HG03521 (cell line): ENCODE measurements around the gene KLHL24.
"Not testable (repeated sequence)": the region's sequence is repeated elsewhere in the genome, so short reads cannot be mapped to it uniquely, and the experiment has no call there.

Source experiments
- ATAC-seq: cut with Tn5 transposase; IDR thresholded peaks from one replicate; pipeline ENCODE4 v1.9.1; 2021; ENCODE audit warnings: mild to moderate bottlenecking, moderate library complexity; ENCODE audit not compliant: unreplicated experiment

The KLHL24 gene, protein sequence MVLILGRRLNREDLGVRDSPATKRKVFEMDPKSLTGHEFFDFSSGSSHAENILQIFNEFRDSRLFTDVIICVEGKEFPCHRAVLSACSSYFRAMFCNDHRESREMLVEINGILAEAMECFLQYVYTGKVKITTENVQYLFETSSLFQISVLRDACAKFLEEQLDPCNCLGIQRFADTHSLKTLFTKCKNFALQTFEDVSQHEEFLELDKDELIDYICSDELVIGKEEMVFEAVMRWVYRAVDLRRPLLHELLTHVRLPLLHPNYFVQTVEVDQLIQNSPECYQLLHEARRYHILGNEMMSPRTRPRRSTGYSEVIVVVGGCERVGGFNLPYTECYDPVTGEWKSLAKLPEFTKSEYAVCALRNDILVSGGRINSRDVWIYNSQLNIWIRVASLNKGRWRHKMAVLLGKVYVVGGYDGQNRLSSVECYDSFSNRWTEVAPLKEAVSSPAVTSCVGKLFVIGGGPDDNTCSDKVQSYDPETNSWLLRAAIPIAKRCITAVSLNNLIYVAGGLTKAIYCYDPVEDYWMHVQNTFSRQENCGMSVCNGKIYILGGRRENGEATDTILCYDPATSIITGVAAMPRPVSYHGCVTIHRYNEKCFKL

DNA sequence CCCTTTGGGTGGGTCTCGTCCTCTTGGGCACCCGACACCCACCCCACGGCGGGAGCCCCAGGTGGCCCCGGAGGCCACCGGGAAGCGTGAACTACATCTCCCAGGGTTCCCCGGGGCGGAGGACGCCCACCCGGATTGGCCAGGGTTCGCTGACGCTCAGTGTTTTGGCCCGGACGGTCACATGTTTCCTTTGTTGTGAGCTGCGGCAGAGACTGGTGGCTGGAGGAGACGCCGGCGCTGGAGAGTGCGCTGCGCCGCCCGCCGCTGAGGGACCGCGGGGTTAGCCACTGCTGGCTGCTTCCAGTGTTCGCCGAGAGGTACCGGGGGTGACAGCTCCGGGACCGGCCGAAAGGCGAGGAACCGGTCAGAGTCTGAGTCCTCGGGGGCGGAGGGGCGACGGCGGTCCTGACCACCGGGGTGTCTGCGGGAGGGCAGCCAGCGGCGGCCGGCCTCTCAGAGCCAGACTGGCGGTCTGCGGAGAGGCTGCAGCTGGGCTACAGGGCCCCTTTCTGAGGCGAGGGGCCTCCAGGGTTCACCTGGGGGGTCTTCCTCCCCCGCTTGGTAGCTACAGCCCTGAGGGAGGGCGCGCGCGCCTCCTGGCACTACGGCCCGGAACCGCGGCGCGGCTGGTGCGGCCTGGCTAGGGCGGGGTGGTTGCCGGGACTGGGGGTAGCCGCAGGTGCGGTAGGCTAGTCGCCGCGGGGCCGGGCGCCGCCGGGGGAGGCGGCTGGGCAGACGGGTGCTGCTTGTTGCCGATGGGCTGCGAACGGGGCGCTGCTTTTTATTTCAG is at the start of gene KLHL24:
KLHL24 (plus strand) TSS at position 193 of the 790 bp plus-strand sequence. CDS start 14,734 bp downstream, outside the sequence.
- peak; percentile 85 for ATAC-seq

DNA sequence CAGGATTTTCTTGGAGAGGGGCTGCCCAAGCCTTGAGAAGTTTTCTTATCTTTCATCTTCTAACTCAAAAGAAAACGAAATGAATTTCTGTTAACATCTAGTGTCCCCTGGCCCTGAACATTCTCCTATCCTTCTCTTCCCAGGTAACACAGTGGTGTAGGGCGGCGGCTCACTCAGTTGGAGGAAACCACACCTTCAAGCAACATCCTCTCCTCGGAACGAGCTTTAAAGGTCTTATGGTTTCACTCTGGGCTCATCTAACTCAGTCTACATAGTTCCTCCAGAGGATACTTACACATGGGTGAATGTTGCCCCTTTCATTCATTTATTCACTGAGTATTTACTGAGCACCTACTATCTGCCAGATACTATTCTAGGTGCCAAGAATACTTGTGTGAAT is 48.9 kb upstream of the KLHL24 start:
- ATAC-seq: no peak

DNA sequence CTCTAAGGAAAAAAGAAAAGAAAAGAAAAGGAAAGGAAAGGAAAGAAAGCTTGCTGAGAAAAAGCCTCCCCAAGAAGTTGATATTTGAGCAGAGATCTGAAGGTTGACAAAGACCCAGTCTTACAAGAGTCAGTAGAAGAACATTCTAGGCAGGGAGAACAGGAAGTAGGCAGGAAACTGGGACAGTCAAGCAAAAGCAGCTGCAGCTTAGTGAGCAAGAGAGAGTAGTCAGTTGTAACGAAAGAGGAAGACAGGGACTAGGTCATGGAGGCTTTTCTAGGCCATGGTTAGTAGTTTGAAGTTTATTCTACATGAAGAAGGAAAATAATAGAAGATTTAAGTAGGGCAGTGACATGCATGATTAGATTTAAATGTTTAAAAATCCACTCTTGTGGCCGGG is 48.1 kb upstream of the KLHL24 start:
- no peak for ATAC-seq

GRCh38 chr3:183590442-183590841 is 45.0 kb upstream of the KLHL24 start:
- ATAC-seq: no peak

- peak; percentile 82 for ATAC-seq
Measured at GRCh38 chr3:183591881-183592521, 43.4 kb upstream of the KLHL24 start.

DNA sequence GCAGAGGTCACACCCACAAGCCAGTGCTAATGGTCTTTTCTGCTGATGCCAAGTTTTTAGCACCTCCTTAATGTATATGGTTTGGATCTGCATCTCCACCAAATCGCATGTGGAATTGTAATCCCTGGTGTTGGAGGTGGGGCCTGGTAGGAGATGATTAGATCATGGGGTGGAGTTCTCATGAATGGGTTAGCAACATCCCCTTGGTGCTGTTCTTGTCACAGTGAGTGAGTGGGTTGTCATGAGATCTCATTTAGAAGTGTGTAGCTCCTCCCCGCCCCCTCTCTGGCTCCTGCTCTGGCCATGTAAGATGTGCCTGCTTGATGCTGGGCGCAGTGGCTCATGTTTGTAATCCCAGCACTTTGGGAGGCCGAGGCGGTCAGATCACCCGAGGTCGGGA is 42.6 kb upstream of the KLHL24 start:
- no peak for ATAC-seq

GRCh38 chr3:183594636-183595035 is 40.8 kb upstream of the KLHL24 start:
- ATAC-seq: no peak

DNA sequence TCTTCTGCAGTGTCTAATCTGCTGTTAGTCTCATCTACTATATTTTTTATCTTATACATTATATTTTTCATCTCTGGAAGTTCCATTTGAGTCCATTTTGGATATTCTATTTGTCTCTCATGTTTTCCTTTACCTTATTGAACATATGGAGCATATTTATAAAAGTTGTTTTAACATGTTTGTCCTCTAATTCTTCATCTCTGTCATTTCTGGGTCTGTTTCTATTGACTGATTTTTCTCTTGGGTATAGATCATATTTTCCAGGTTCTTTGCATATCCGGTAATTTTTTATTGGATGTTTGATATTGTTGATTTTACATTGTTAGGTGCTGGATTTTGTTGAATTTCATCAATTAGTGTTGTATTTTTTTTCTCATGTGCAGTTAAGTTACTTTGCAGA is 37.5 kb upstream of the KLHL24 start:
- no peak for ATAC-seq

- not testable (repeated sequence) for ATAC-seq
Measured at GRCh38 chr3:183611326-183611725, 24.1 kb upstream of the KLHL24 start.

GRCh38 chr3:183613366-183614285 is 21.8 kb upstream of the KLHL24 start:
- no peak for ATAC-seq

GRCh38 chr3:183618542-183618941 is 16.9 kb upstream of the KLHL24 start:
- no peak for ATAC-seq

DNA sequence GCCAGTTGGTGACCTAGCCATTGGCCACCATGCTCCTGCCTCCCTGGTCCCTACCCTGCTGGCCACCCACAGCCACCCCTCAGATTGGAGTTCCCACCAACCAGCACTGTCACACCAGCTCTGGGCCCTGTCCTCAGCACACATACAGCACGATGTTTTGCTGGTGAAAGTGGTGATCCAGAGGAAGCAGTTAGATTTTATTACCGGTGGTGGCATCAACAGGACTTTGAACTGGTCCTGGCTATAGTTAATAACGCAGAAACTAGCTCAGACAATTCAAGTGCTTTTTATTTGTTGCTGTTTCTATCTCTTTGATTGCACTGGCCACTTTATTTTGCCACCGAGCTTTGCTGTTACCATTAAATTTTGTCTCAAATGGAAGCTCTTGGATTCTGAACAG is 16.4 kb upstream of the KLHL24 start:
- ATAC-seq: no peak

DNA sequence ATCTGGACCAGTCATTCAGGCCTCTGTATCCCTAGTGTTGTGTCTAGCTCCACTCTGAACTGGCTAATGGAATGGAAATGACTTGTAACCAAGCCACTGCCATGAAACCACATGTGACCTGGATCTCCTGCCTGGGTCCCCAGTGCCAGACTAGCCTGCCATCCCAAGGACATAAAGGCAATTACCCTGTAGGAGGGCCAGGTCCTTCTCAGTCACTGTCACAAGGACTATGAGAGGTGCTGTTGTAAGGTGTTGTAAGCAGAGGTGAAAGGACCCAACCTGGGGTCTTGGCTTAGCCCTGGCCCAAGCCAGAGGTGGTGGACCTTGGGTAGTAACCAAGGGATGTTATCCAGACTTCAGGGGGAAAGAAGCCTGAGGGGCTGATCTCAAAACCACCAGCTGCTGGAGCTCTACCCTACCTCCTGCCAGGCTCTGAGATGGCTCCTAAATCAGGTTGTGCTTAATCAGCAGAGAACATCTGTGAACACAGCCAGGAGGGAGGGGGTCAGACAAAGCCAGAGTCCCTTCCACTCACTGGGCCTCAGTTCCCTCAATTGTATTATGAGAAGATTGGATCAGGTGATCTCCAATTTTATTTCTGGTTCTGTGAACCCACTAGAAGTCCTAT is 15.7 kb upstream of the KLHL24 start:
- ATAC-seq: no peak

DNA sequence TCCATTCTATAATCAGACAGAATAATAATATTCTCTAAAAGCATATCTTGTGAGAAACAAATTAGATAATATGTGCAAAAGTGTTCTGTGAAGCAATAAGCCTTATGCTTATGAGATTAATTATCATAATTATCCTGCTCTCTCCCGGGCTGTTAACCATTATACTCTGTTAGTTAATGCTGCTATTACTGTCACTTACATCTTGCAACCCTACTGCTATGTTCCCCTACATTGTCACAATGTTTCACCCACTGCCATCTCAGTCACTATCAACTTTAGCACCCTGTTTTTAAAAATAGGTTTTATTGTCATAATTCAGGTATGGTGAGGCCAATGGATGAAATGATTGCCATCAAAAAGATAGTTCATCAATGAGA is 15.2 kb upstream of the KLHL24 start:
- no peak for ATAC-seq

DNA sequence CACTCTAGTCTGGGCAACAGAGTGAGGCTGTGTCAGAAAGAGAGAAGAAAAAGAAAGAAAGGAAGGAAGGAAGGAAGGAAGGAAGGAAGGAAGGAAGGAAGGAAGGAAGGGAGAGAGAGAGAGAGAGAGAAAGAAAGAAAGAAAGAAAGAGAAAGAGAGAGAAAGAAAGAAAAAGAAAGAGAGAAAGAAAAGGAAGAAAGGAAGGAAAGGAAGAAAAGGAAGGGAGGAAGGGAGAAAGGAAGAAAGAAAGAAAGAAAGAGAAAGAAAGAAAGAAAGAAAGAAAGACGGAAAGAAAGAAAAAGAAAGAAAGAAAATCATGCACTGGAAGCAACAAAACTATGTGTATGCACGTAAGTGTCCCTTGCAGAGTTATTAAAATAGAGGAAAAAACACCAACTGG is 12.9 kb upstream of the KLHL24 start:
- not testable (repeated sequence) for ATAC-seq

GRCh38 chr3:183626877-183627594 is 8.4 kb upstream of the KLHL24 start:
- no peak for ATAC-seq

- ATAC-seq: no peak
Measured at GRCh38 chr3:183629546-183630301, 5.7 kb upstream of the KLHL24 start.

DNA sequence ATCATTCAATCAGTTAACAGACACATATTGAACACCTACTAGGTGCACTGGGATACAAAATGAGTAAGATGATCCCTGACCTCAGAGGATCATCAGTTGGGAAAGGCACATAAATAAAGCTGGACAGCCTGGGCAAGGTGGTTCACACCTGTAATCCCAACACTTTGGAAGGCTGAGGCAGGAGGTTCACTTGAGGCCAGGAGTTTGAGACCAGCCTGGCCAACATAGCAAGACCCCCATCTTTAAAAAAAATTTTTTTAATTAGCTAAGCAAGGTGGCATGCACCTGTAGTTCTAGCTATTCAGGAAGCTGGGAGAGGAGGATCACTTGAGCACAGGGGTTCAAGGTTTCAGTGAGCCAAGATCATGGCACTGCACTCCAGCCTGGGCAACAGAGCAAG is 3.7 kb upstream of the KLHL24 start:
- ATAC-seq: no peak
